HG02588 (cell line): Measurements from ENCODE around the gene ADGRD2.
"Not testable (repeated sequence)": the region's sequence is repeated elsewhere in the genome, so short reads cannot be mapped to it uniquely, and the experiment has no call there.

ENCODE experiments used
- ATAC-seq: cut with Tn5 transposase; IDR thresholded peaks from one replicate; pipeline ENCODE4 v1.9.1; 2021; ENCODE audit warnings: mild to moderate bottlenecking, moderate library complexity; ENCODE audit not compliant: unreplicated experiment

The ADGRD2 gene, protein sequence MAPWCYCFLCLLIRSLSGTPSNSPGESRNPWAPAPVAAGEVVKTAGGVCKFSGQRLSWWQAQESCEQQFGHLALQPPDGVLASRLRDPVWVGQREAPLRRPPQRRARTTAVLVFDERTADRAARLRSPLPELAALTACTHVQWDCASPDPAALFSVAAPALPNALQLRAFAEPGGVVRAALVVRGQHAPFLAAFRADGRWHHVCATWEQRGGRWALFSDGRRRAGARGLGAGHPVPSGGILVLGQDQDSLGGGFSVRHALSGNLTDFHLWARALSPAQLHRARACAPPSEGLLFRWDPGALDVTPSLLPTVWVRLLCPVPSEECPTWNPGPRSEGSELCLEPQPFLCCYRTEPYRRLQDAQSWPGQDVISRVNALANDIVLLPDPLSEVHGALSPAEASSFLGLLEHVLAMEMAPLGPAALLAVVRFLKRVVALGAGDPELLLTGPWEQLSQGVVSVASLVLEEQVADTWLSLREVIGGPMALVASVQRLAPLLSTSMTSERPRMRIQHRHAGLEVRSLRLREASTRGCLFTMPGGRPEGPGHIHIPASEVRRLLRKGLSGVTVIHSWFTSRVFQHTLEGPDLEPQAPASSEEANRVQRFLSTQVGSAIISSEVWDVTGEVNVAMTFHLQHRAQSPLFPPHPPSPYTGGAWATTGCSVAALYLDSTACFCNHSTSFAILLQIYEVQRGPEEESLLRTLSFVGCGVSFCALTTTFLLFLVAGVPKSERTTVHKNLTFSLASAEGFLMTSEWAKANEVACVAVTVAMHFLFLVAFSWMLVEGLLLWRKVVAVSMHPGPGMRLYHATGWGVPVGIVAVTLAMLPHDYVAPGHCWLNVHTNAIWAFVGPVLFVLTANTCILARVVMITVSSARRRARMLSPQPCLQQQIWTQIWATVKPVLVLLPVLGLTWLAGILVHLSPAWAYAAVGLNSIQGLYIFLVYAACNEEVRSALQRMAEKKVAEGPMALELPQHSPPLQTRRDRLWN

DNA sequence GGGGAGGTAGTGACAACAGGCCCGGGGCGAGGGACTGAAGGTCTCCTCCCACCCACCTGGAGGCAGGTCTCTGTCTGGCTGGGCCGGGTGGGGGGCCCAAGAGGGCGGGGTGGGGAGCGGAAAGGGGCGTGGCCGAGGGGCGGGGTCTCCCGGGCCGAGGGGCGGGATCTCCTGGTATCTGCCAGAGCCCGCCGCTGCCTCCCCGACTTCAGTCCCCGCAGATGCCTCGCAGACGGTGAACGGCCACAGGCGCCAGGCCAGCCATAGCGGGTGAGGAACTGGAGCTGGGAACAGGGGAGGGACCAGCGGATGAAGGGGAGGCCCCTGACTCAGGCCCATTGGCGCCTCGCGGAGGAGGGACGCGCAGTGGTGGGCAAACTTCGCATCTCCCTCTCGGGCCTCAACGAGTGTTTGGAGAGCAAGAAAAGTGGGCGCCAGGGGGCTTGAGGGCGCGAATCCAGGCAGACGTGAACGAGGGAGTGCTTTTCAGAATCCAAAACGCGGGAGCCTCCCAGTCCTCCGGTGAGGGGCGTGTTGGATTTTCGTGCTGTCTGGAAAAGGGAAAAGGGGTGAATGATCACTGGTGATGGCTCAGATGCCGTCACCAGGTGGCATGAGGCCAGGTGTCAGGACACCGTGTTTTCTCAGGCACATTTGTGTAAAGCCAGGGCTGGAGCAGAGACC, at the start of gene ADGRD2:
Gene ADGRD2, plus strand, starts transcription at position 211 of the 684 bp plus-strand sequence. CDS start 1,216 bp downstream, outside the sequence.
- no peak for ATAC-seq

DNA sequence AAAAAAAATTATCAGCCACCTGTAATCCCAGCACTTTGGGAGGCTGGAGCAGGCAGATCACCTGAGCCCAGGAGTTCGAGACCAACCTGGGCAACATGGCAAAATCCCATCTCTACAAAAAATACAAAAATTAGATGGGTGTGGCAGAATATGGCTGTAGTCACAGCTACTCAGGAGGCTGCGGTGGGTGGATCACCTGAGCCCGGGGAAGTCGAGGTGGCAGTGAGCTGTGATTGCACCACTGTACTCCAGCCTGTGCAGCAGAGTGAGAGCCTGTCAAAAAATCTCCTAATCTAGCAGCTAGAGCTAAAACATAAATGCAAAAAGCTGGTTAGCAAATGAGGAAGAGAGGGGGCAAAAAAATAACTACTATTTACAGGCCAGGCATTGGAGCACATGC, 47.0 kb upstream of the ADGRD2 start:
- no peak for ATAC-seq

DNA sequence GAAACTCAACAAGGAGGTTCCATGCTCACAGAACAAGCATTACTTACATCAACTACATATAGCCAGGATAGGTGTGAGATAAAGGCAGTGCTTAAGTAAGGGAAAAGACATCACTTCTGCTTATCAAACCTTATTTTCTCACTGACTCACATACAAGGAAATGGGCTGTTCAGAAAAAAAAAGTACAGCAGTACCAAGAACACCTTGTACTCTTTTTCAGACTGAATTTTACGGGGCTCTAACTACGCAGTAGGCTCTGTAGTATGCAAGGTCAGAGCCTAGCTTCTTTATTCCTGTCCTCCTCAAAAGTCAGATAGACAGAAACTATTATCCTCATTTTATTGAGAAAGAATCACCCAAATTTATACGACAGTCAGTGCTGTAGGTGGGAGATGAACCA, 40.8 kb upstream of the ADGRD2 start:
- no peak for ATAC-seq

DNA sequence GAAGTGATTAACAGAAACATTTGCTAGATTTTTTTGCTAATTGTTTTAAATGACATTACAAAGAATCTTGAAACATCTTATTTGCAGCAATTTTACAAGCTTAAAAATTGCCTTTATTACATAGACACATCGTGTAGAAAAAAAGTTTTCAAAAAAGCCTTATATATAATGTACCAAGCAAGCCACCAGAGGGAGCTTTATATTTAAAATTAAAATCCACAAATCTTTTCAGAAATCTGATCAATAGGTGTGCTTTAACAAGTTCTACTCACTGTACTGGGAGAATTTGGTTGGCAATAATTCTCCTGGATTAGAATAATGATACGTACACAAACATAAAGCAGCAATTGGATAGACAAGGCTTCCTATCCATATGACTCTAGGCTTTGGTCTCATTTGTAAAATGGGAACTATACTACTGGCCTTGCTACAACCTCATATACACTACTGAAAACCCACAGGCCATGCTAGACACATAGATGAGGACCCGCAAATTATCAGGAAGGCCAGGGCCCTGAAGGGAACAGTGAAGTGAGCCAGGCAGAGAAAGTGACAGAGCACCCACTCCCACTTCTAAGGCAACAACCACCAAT, 39.8 kb upstream of the ADGRD2 start:
- no peak for ATAC-seq

DNA sequence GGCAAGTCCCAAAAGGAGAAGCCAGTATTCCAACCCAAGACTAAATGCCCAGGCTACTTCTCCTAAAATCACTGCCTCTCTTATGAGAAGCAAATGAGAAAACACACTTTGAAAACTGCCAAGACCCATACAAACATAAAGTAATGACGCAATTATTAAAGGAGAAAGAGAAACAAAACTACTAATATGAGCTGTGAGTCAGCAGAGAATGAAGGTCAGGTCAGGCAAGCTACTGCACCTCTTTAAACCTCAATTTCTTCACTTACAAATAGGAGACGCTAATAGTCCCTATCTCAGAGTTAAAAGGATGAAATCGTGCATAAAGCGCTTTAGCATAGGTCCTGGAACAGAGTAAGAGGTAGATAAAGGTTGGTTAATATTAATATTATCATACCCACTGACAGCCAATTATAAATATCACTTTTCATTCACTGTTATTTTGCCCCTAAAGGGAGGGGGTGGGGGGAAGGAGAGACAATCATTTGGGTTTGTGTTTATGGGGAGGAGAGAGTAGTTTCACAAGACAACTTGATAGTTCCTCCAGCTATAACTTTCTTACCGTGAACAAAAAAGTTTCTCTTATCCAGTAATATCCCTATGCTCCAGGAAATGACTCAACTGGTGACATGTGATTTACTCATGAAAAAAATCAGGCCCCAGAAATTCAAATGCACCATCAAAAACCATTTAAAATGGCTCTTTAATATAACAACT, 38.6 kb upstream of the ADGRD2 start:
- no peak for ATAC-seq

DNA sequence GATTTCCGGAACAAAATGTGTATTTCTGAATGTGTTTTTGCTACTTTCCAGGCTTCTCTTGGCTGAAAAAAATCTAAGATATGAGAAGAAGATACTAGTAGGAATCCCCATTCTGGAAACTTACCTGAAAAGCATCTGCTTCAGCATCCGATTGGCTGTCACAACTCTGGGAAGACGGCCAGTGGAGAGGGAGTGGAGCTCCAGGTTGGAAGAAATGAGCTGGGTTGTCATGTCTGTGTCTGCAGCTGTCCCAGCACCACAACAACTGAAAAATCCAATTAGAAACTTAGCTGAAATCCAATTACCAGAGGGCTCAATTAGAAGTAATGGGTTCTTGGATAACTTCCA, 38.0 kb upstream of the ADGRD2 start:
- no peak for ATAC-seq

DNA sequence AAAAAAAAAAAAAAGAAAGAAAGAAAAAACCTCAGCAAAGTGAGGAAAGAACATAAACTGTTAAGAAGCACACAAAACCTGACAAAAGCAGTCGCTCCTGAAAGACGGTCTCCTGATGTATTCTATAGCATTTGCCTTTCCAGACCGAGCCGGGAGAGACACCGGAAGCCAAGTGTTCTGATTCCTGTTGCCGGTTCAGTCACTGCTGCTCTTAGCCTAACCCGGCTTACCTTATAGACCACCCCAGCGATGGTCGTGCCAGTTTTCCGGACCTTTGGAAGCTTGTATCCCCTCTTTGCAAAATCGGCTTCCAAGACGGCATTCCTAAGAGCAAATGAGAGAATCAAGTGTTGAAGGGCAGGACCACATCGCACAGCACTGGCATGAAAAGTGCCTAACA, 35.6 kb upstream of the ADGRD2 start:
- ATAC-seq = no peak

DNA sequence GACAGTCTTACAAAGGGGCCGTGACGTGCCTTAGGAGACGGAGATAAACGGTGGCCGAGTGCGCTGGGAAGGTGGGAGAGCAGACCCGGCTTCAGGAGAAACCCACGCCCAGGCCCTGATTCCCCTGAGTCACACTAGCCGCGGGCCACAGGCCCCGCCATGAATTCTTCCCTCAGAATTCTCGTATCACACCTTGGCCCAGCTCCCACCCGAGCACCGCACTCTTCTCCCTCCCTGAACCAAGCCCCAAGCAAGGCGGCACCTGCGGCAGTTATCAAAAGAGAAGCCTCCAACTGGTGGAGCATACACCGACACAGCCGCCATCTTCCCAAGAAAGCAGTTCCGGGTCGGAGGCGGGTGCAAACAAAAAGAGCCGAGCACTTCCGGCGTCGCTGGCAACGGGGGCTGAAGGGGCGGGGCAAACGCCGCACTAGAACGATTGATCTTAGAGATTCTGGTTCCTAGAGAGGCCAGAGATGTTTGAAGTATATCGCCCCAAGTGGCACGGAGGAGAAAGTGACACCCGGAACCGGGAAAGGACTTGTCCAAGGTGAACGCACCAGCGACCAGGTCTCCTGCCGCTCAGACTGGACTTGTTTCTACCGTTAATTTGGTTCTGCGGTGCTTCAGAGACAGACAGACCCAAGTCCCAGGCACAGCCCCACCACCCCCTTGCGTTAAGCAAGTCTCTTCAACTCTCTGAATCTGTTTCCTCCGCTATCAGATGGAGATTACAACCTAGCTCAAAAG, 35.0 kb upstream of the ADGRD2 start, which contains the start of gene PSMB7:
Gene PSMB7, minus strand, starts transcription at position 341 of the 750 bp plus-strand sequence. Its CDS starts 17 bp downstream, at position 324.
- peak; percentile 87 for ATAC-seq

DNA sequence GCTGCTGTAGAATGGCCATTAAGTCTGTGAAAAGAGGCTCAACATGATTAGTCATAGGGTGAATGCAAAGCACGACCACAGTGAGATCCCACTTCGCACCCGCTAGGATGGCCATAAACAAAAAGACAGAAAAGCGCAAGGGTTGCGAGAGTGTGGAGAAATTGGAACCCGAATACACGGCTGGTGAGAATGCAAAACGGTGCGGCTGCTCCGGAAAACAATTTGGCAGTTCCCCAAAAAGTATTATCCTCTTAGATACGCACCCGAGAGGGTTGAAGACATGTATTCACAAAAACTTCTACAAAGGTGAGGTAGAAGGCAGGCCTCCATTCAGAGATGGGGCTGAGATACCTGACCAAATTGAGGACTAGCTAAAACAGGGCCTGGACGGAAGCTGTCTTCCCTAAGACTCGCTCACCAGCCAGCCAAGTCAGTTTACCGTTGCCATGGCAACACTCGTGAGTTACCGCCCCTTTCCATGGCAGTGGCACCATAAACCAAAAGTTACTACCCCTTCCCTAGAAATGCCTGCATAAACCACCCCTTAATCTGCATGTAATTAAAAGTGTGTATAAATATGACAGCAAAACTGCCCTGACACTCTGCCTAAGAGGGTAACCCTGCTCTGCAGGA, 34.3 kb upstream of the ADGRD2 start:
- no peak for ATAC-seq

DNA sequence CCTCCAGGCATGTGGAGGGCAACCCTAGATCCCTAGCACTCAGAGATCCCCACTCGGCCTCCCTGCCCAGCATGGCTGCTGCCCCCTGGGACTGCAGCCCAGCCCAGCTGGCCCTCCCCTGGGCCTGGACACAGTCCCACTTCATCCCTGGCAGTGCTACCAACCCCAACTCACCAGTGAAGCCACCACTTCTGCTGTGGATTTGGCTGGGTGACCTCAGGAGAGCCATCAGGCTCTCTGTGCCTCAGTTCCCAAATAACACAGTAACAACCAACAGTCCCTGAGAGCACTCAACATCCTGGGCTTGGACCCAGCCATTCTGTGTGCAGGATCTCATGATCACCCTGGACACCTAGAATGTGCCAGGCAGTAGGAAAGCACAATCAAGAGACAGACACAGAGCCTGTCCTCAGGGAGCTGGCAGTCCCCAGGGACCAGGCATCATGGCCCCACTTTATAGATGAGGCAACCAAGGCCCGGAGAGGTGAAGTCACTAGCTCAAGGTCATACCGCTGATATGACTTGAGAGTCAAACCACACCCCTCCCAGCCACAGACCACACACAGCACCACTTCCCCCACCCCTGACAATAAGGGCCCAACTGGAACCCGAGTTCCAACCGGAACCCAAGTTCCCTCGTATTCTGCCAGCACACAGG, 30.3 kb upstream of the ADGRD2 start:
- no peak for ATAC-seq

DNA sequence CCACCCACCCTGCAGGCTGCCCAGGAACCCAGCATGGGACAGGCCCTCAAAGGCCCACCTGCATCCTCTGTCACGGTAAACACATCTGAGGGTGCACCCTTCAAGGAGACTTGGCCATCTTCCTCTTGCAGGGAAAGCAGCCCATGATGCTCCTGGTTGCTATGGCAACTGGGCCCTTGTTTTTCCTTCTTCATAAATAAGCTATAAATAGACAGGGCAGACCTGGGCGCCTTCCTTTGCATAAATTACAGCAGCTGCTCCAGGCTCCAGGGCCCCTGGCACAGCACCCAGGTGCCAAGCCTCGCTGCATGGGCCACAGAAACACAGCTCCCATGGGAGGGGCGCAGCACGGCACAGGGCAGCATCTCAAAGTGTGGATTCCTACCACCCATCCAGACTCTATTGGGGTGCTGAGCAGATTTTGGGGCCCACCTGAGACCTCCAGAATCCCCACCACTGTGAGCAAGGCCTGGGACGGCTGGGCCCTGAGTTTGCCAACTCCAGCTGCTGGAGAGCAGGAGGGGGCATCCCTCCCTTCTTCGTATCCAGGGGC, 29.2 kb upstream of the ADGRD2 start:
- no peak for ATAC-seq

DNA sequence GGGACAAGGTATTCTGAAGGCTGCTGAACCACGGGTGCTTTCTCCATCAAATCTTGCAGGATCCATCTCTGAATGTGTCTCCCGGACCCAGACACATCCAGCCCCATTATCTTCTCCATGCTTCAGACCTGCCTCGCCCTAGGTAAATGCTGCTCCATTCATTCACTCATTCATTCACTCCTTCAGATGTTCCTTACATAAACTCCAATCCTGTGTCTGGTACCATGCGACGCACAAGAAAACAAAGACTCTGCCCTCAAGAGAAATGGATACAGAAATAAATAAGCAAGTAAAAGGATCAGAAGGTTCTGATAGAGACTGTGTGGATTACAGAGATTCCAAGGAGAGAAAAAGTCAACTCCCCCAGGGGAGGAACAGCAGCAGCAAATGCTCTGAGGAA, 27.1 kb upstream of the ADGRD2 start:
- no peak for ATAC-seq

DNA sequence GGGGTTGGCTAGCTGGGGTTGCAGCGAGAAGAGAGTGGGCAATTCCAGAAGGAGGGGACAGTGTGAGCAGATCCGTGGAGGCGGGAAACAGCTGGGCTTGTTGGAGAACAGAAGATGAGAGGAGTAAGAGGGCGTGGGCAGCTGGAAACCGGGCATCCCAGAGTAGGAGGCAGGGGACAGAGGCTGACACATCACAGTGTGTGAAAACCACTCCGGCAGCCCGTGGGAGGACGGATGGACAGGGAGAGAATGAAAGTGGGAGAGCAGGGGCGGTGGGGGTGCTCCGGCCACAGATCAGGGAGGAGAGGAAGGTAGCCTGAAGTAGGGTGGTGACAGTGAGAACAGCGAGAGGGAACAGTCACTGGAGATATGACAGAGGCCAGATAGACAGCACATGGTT, 26.7 kb upstream of the ADGRD2 start:
- ATAC-seq = no peak

DNA sequence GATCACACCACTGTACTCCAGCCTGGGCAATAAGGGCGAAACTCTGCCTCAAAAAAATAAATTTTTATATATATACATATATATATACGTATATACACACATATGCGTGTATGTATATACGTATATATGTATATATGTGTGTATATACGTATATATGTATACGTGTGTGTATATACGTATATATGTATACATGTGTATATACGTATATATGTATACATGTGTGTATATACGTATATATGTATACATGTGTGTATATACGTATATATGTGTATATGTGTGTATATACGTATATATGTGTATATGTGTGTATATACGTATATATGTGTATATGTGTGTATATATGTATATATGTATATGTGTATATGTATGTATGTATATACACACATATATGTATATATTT, 24.5 kb upstream of the ADGRD2 start:
- not testable (repeated sequence) for ATAC-seq

DNA sequence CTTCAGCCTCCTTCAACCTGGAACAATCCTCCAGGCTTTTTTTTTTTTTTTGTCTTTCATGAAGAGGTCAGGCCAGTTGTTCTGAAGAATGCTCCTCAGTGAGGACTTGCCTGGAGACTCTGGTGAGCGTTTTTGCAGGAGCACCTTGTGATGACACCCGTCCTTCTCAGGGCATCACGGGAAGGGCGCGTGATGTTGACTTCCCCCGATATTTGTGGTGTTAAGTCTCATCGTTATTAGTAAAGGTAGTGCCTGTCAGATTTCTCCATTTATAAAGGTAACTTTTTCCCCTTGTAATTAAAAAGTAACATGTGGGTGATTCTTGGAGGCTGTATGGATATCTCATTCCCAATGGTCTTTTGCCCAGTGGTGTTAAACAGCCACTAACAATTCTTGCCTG, 23.9 kb upstream of the ADGRD2 start:
- no peak for ATAC-seq

DNA sequence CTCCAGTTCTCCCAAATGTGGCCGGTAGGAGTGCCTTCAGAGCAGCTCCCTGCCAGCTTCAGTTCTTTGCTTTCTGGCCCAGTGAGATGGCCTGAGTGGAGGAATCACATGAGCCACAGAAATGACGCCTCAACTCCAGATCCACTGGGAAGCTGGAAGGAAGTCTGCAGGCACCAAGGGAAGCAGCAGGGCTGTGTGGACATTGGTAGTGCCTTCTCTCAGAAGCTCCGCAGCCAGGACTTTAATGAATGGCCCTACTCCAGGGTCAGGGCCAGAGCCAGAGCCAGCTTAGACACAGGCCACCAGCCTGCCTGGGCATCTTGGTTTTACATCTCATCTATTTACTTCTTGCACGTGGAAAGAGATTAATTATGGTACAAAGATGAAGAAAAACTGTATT, 23.0 kb upstream of the ADGRD2 start:
- no peak for ATAC-seq

DNA sequence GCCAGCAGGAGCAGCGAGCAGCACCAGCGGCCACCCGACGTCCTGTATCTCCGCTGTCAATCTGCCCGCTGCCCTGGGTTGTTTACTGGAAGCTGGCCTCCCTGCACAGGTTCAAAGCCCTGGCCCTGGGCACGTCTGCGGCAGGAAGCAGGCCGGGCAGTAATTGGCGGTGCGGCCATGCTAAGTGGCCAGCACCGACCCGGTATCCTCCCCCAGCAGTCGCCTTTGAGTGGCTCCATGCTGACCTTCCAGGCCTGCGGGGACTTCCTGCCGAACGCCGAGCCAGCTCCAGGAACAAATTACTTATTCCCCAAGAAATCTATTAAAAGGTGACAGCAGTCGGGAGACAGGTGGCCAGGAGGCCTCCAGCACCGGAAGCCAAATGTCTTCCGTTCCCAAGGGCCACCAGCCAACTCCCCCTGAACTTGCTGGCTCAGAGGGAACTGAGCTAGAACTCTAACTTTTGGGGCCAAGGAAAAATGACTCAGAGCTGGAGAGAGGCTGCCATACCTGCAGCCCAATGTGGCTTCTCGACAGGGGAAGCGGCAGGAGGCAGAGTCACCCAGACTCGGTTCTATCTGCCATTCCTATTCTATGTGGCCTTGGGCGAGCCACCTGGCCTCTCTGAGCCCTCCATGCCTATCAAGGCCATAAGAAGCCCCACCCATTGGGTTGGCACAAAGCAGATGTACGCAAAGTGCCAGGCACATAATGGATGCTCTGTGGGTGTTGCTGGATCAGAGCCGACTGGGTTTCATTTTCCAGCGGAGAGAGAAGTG, 21.3 kb upstream of the ADGRD2 start:
- ATAC-seq = no peak

DNA sequence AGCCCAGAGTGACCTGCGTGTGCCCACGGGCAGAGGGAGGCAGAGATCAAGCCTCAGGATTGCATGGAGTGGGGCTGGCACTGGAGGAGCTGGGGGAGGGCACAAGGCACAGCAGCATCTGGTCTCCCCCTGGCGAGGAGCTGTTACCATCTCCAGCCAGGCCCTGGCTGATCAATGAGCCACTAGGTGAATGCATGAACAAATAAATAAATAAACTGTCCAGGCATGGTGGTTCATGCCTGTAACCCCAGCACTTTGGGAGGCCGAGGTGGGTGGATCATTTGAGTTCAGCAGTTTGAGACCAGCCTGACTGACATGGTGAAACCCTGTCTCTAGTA, 20.8 kb upstream of the ADGRD2 start:
- ATAC-seq = no peak
